IPS-NIHi11 (cell line): ENCODE results near the gene ST7L.
"Not testable (repeated sequence)": the region's sequence is repeated elsewhere in the genome, so short reads cannot be mapped to it uniquely, and the experiment has no call there.

ENCODE experiments used
- DNase-seq: peaks from one replicate; pipeline ENCODE4 v3.0.0; 2012; ENCODE audit warnings: mixed read lengths, low spot score

The ST7L gene, protein sequence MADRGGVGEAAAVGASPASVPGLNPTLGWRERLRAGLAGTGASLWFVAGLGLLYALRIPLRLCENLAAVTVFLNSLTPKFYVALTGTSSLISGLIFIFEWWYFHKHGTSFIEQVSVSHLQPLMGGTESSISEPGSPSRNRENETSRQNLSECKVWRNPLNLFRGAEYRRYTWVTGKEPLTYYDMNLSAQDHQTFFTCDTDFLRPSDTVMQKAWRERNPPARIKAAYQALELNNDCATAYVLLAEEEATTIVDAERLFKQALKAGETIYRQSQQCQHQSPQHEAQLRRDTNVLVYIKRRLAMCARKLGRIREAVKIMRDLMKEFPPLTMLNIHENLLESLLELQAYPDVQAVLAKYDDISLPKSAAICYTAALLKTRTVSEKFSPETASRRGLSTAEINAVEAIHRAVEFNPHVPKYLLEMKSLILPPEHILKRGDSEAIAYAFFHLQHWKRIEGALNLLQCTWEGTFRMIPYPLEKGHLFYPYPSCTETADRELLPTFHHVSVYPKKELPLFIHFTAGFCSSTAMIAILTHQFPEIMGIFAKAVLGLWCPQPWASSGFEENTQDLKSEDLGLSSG

GRCh38 chr1:112618721-112619517 is at the start of gene ST7L:
Gene ST7L, minus strand, starts transcription at chr1:112619141. Its CDS starts 28 bp downstream, at chr1:112619113.
- peak; percentile 86 for DNase-seq

DNA sequence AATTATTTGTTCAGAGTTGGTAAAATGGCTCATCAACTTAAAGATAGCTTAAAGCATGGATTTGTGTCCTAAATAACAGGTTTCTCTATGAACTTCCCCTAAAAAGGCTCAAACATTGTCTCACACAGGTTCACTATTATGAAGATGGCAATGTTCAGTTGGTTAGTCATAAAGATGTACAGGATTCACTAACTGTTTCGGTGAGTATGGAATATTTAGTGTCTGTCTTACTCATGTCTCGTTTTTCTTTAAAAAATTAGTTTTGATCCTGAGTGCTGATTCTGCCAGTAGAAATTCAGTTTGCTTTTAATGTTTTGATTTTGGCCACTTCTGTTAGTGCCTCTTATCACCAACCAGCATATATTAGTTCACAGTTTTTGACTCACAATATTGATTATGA is 48.0 kb upstream of the ST7L start:
- no peak for DNase-seq

DNA sequence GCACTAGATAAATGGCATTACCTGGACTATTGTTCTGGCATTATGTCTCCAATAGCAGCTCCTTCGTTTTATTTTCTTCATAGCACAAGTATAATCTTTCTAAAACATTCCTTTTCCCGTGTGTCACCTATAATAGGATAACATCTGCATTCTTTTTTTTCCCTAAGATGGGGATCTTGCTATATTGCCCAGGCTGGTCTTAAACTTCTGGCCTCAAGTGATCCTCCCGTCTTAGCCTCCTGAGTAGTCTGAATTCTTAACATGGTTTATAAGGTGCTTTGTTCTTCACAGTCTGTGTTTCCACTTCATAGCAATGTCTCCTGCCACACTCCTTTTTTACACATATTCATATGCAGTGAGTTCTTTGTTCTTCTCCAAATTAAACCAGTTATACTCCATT is 46.9 kb upstream of the ST7L start:
- DNase-seq, result no peak

GRCh38 chr1:112651205-112651604 is 32.3 kb upstream of the ST7L start:
- DNase-seq, result no peak

- no peak for DNase-seq
These were observed 27.3 kb upstream of the ST7L start for GRCh38 chr1:112646225-112646624.

DNA sequence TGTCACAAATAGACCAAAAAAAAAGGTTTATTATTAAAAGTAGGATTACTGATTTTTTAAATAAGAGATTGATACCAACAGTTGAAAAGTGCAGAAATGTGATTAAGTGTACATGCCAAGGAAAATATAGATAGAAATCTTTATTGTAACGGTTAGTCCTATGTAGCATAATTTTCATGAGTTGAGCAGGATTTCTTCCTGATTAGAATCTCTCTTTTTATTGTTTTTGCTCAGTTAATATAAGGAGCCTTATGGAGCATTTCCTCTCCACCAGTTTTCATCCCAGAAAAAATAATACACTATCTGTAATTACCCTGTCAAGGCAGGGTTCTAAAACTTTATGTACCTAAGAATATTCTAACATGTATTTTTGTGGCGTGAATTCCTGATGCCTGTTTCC is 24.1 kb upstream of the ST7L start:
- DNase-seq, result no peak

DNA sequence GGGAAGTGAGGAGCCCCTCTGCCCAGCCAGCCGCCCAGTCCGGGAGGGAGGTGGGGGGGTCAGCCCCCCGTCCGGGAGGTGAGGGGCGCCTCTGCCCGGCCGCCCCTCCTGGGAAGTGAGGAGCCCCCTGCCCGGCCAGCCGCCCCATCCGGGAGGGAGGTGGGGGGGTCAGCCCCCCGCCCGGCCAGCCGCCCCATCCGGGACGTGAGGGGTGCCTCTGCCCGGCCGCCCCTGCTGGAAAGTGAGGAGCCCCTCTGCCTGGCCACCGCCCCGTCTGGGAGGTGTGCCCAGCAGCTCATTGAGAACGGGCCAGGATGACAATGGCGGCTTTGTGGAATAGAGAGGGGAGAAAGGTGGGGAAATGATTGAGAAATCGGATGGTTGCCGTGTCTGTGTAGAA is 21.5 kb upstream of the ST7L start:
- DNase-seq, result not testable (repeated sequence)

- DNase-seq, result no peak
These were observed 19.1 kb upstream of the ST7L start for GRCh38 chr1:112638110-112638428.

DNA sequence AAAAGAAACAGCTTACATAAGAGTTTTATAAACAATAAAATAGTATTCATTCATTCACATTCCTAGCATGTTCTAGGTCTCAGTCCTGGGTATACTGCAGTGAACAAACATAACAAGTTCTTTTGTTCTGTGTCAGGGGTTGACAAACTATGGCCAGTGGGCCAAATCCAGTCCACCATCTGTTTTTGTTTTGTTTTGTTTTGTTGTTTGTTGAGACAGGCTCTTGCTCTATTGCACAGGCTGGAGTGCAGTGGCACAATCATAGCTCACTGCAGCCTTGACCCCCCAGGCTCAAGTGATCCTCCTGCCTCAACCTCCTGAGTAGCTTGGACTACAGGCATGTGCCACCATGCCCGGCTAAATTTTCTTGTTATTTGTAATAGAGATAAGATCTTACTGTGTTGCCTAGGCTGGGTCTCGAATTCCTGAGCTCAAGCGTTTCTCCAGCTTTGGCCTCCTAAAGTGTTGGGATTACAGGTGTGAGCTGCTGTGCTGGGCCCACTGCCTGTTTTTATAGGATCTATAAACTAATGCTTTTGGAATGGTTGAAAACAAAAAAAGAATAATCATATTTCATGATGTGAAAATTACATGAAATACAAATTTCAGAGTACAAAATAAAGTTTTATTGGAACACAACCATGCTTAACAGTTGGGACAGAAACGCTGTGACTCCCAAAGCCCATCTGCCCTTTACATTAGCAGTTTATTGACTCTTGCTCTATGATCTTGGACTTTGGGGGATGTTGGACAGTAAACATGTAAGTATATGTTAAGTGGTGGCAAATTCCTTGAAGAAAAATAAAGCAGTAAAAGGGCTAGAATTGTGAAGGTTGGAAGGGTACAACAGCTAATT is 18.5 kb upstream of the ST7L start:
- DNase-seq, result no peak

GRCh38 chr1:112636597-112637253 is 17.8 kb upstream of the ST7L start:
- DNase-seq, result no peak

DNA sequence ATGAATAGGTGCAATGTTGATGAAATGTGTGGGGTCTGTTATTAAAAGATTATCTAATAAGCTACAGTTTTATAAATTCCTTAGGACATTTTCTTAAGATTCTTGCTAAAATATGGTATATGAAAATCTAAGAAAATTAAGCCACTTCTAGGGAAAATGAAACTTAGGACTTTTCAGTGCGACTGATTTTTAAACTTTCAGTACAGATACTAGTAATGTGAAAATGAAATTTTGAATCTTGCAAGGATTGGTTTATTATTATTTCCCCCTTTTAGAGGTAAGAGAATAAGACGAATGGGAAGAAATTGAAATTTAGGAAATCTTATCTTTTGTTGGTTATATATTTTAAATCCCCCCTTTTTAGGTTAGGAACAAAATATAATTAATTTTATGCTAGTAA is 17.1 kb upstream of the ST7L start:
- no peak for DNase-seq

DNA sequence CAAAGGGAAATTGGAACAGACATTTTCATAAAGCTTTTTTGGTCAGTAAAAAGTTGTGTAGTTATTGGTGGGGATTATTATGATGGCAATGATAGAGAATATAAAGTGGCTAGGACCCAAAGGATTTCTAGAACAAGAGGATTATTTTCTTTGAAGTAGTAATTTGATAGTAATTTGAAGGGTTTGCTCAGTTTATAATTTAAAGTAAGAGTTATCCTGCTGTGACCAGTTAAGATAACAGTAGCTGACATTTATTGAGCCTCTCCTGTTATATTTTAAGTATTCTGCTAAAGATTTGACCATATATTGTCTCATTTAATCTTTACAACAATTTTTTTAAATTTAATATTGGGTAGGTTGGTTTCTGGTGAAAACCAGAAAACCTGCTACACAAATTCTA is 15.4 kb upstream of the ST7L start:
- no peak for DNase-seq

DNA sequence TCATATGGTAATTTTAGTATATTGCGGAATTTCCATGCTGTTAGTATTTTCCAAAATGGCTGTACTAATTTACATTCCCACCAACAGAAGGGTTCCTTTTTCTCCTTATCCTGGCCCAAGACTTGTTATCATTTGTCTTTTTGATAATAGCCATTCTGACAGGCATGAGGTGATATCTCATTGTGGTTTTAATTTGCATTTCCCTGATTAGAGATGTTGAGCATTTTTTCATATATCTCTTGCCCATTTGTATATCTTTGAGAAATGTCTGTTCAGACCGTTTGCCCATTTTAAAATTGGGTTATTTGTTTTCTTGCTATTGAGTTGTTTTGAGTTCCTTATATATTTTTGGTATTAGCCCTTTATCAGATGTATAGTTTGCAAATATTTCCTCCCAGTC is 14.7 kb upstream of the ST7L start:
- no peak for DNase-seq

DNA sequence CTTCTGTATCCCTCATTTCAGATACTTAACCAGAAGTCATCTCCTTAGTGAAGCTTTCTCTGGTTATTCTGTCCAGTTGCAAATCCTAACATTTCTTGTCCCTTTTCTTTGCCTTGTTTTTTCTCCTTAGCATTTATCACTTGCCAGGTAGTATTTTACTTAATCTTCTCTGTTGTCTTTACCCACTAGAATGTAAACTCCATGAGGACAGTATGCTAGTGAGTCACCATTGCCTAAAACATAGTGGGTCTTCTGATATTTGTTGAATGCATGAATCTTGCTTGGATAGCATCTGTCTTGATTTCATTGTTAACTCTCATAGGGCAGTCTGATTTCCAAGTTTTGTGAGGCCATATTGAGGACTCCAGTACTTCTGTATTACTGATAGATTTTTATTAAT is 10.3 kb upstream of the ST7L start:
- DNase-seq, result no peak

DNA sequence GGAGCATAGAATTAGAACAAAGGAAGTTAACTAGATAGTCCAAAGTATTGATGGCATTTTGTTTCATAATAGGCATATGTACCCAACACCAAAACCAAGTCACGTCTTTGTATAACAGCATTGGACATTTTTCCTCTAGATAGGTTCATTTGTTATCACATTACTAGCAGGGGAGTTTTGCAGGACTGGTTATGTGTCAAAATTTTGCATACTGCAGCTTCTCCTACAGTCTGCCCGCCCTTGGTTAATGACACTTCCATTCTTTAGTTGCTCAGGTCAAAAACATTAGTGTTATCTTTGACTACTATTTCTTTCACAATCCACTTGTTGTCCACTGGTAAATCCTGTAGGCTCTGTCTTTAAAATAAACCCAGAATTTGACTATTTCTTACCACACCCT is 9.6 kb upstream of the ST7L start:
- no peak for DNase-seq

- no peak for DNase-seq
These were observed 7.9 kb upstream of the ST7L start for GRCh38 chr1:112626887-112627286.

GRCh38 chr1:112626193-112626592 is 7.3 kb upstream of the ST7L start:
- no peak for DNase-seq

GRCh38 chr1:112625696-112626095 is 6.8 kb upstream of the ST7L start:
- no peak for DNase-seq

DNA sequence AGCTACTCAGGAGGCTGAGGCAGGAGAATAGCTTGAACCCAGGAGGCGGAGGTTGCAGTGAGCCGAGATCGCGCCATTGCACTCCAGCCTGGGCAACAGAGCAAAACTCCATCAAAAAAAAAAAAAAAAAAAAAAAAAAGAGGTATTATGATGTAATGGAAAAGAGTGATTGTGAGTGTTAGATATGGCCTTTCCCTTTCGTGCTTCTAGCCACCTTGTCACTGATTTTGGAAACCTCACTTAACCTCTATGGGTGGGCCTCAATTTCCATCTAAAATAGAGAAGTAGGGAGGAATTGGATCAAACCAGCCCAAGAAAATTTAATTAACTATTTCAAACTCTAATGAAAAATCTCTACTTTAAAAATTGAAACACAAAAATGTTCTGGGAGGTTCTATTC is 5.6 kb upstream of the ST7L start:
- not testable (repeated sequence) for DNase-seq

DNA sequence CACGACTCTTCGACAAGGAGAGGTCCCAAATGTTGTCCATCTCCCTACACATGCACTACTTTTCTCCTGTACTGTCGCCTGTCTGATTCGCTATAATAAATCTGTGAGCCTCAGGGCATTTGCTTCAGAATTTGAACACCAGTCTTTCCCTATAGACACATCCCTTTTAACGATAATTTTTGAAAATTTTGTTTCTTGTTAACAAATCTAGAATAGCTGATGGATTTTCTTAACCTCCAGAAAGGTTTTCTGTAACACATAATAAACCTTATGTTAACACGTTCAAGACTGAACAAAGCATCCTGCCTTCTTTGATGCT is 1.4 kb upstream of the ST7L start:
- DNase-seq, result no peak

GRCh38 chr1:112619518-112620376 is 806 bp upstream of the ST7L start, which contains the start of gene CAPZA1:
Gene CAPZA1, plus strand, starts transcription at chr1:112619832. Its CDS starts 13 bp downstream, at chr1:112619845.
- DNase-seq, result peak; percentile 99
